Measurements from ENCODE around the gene CCDC32.
A peak's percentile ranks its signal among the peaks of the same experiment; 100 is the strongest.

The CCDC32 gene

GRCh38 chr15:40569129-40569953, 4.5 kb upstream of the CCDC32 start, which contains the start of gene RPUSD2:
Gene RPUSD2 (plus strand): TSS chr15:40569299. CDS start chr15:40569338, 39 bp downstream.
- Histone ChIP-seq H3K4me1 (ENCODE audit: control insufficient read depth, insufficient read depth, low read length, unreplicated experiment) (peaks cover 8% of the 10 kb centered on the region), H3K79me2 (ENCODE audit: control insufficient read depth, insufficient read depth, low read length, unreplicated experiment) (peaks cover 23% of the 10 kb centered on the region), H3K27ac (ENCODE audit: low read depth, low read length) (peak within 1 kb of the TSS; percentile 44; the same call in 1 of the 2 replicates), H3K4me3 (ENCODE audit: low read depth, low read length) (peak within 1 kb of the TSS; percentile 80), H2AFZ (ENCODE audit: low read length, unreplicated experiment) (peak within 1 kb of the TSS; percentile 86), H3K36me3 (ENCODE audit: insufficient read depth, low read length) (no peaks in the 10 kb centered on the region), H3K27me3 (ENCODE audit: insufficient read depth, low read length) (no peaks in the 10 kb centered on the region)

DNA sequence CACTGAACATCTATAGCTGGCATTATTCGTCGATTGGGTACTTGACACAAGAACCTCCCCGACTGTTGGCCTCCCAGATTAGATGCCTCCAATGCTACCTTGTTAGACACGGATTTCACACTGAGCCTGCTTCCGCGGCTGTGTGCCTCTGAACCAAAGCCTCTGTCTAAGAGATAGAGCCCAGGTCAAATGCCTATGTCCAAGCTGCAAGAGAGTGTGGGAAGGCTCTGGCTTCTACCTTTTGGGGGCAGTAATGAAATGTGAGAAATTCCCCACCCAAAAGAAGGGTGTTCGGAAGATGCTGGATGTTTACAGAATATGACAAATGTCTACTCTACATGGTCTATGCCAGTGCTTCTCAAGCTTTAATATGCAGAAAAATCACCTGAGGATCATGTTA, 2.3 kb upstream of the CCDC32 start:
- Histone ChIP-seq H3K27me3 (ENCODE audit: insufficient read depth, low read length) (no peaks in the 10 kb centered on the region), H3K27ac (ENCODE audit: low read depth, low read length) (no peak overlapping the region), H3K4me3 (ENCODE audit: low read depth, low read length) (no peak overlapping the region; the same call in 1 of the 2 replicates), H3K4me1 (ENCODE audit: control insufficient read depth, insufficient read depth, low read length, unreplicated experiment) (peaks cover 12% of the 10 kb centered on the region), H3K36me3 (ENCODE audit: insufficient read depth, low read length) (no peaks in the 10 kb centered on the region), H3K79me2 (ENCODE audit: control insufficient read depth, insufficient read depth, low read length, unreplicated experiment) (peaks cover 34% of the 10 kb centered on the region), H2AFZ (ENCODE audit: low read length, unreplicated experiment) (peak overlapping the region; percentile 69)

DNA sequence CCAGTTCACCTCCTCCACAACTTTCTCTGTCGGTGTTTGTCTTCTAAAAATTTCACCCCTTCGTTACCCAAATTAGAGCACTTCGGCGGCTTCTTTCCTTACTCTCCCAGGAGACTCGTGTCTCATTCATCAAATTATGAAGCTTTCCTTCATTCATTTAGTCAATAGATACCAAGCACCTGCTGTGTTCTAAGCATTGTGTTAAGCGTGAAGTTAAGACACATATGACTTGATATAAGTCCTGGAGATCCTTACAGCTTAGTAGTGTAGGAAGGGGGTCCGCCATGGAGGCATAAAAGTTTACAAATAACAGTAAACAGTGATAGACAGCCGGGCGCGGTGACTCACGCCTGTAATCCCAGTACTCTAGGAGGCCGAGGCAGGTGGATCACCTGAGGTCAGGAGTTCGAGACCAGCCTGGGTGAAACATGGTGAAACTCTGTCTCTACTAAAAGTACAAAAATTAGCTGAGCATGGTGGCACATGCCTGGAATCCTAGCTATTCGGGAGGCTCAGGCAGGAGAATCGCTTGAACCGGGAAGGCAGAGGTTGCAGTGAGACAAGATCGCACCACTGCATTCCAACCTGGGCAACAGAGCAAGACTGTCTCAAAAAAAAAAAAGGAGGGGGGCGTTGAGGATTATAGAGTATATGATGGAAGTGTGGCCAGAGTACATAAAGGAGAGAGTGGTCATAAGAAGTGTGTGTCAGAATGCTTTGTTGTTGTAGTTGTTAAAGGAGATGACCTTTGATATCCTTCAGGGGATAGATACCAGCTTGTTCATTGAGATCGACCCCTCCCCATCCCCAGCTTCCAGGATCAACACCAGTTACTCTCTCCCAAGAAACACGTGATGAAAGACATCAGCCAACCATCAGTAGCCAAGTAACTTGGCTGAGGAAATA, 744 bp upstream of the CCDC32 start:
- Histone ChIP-seq H3K4me3 (ENCODE audit: low read depth, low read length) (peak overlapping the region; percentile 89), H3K27me3 (ENCODE audit: insufficient read depth, low read length) (no peaks in the 10 kb centered on the region), H3K27ac (ENCODE audit: low read depth, low read length) (no peak overlapping the region), H2AFZ (ENCODE audit: low read length, unreplicated experiment) (peak overlapping the region; percentile 90), H3K79me2 (ENCODE audit: control insufficient read depth, insufficient read depth, low read length, unreplicated experiment) (peaks cover 26% of the 10 kb centered on the region), H3K4me1 (ENCODE audit: control insufficient read depth, insufficient read depth, low read length, unreplicated experiment) (peaks cover 10% of the 10 kb centered on the region), H3K36me3 (ENCODE audit: insufficient read depth, low read length) (no peaks in the 10 kb centered on the region)

GRCh38 chr15:40563426-40563825, 1.4 kb downstream of the CCDC32 start:
- Histone ChIP-seq H2AFZ (ENCODE audit: low read length, unreplicated experiment) (no peak overlapping the region), H3K4me1 (ENCODE audit: control insufficient read depth, insufficient read depth, low read length, unreplicated experiment) (peaks cover 4% of the 10 kb centered on the region), H3K4me3 (ENCODE audit: low read depth, low read length) (peak overlapping the region; percentile 89; the same call in 1 of the 2 replicates), H3K79me2 (ENCODE audit: control insufficient read depth, insufficient read depth, low read length, unreplicated experiment) (peaks cover 13% of the 10 kb centered on the region), H3K27me3 (ENCODE audit: insufficient read depth, low read length) (no peaks in the 10 kb centered on the region), H3K27ac (ENCODE audit: low read depth, low read length) (no peak overlapping the region), H3K36me3 (ENCODE audit: insufficient read depth, low read length) (no peaks in the 10 kb centered on the region)

DNA sequence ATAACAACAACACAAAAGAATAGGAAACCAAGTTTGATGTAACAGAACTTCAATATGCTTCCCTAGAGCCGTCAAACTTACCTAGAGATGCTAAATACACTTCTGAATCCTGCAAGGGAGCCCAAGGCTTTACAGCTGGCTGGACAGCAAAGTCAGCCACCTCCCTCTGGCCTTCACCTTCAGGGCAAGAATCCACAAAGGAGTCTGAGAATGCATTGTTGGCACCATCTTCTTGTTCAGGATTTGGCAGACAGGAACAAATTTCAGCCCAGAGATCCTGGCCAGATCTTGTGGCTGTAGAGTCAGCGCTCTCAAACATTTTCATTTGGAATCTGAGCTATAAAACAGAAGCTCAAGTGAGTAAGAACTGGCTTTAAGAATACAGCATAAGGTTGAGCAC, 2.2 kb downstream of the CCDC32 start:
- Histone ChIP-seq H2AFZ (ENCODE audit: low read length, unreplicated experiment) (no peak overlapping the region), H3K27me3 (ENCODE audit: insufficient read depth, low read length) (no peaks in the 10 kb centered on the region), H3K36me3 (ENCODE audit: insufficient read depth, low read length) (no peaks in the 10 kb centered on the region), H3K4me3 (ENCODE audit: low read depth, low read length) (no peak overlapping the region), H3K79me2 (ENCODE audit: control insufficient read depth, insufficient read depth, low read length, unreplicated experiment) (peaks cover 13% of the 10 kb centered on the region), H3K4me1 (ENCODE audit: control insufficient read depth, insufficient read depth, low read length, unreplicated experiment) (peaks cover 4% of the 10 kb centered on the region), H3K27ac (ENCODE audit: low read depth, low read length) (no peak overlapping the region)

DNA sequence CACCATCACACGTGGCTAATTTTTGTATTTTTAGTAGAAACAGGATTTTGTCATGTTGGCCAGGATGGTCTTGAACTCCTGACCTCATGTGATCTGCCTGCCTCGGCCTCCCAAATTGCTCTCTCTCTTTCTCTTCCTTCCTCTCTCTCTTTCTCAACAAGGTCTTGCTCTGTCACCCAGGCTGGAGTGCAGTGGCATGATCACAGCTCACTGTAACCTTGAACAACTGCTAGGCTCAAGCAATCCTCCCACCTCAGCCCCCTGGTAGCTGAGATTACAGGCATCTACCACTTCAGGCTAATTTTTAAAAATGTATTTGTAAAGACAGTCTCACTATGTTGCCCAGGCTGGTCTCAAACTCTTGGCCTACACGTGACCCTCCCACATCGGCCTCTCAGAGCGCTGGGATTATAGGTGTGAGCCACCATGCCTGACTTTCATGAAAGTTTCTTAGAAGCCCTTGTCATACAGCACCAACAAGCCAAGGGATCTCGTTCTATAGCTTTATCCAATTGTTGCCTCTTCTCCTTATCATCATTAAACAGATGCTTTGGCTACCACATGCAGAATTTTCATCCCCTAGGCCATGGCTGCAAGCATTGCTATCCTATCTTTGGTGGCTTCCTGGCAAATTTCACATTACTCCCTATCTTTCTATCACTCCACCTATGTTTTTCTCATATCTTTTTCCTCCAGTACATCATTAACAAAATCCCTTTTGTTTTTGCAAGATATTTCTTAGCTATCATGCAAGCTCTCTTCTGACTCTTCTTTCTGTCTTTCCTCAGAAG, 5.7 kb downstream of the CCDC32 start:
- Histone ChIP-seq H3K27ac (ENCODE audit: low read depth, low read length) (no peak overlapping the region), H3K27me3 (ENCODE audit: insufficient read depth, low read length) (no peaks in the 10 kb centered on the region), H2AFZ (ENCODE audit: low read length, unreplicated experiment) (no peak overlapping the region), H3K36me3 (ENCODE audit: insufficient read depth, low read length) (peaks cover 10% of the 10 kb centered on the region), H3K4me3 (ENCODE audit: low read depth, low read length) (no peak overlapping the region), H3K79me2 (ENCODE audit: control insufficient read depth, insufficient read depth, low read length, unreplicated experiment) (peaks cover 9% of the 10 kb centered on the region), H3K4me1 (ENCODE audit: control insufficient read depth, insufficient read depth, low read length, unreplicated experiment) (peaks cover 4% of the 10 kb centered on the region)

DNA sequence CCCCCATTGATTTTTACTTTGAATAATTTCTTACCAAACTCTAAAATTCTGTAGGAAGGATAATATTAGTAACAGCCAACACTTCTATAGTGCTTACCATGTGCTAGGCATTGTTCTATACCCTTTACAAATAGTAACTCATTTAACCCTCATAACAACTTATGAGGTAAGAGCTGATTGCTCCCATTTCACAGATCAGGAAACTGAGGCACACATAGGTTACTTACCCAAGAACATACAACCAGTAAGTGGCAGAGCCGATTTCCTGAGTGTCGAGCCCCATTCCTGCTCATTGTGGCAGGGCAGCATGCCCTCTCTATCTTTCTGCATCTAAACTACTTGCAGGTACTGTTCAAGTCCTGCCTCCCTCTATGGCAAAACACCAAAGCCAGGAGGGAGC, 9.0 kb downstream of the CCDC32 start:
- no peaks in the 10 kb centered on the region for H3K79me2 ChIP-seq (ENCODE audit: control insufficient read depth, insufficient read depth, low read length, unreplicated experiment)
- peaks cover 10% of the 10 kb centered on the region for H3K36me3 ChIP-seq (ENCODE audit: insufficient read depth, low read length)
- no peak overlapping the region for H3K27ac ChIP-seq (ENCODE audit: low read depth, low read length)
- no peaks in the 10 kb centered on the region for H3K27me3 ChIP-seq (ENCODE audit: insufficient read depth, low read length)
- no peak overlapping the region for H3K4me3 ChIP-seq (ENCODE audit: low read depth, low read length)
- H3K4me1 ChIP-seq (ENCODE audit: control insufficient read depth, insufficient read depth, low read length, unreplicated experiment), result no peaks in the 10 kb centered on the region
- H2AFZ ChIP-seq (ENCODE audit: low read length, unreplicated experiment), result no peak overlapping the region

- no peak overlapping the region for H3K27ac ChIP-seq (ENCODE audit: low read depth, low read length)
- H3K4me1 ChIP-seq (ENCODE audit: control insufficient read depth, insufficient read depth, low read length, unreplicated experiment), result no peaks in the 10 kb centered on the region
- no peak overlapping the region for H3K4me3 ChIP-seq (ENCODE audit: low read depth, low read length)
- no peaks in the 10 kb centered on the region for H3K27me3 ChIP-seq (ENCODE audit: insufficient read depth, low read length)
- H3K79me2 ChIP-seq (ENCODE audit: control insufficient read depth, insufficient read depth, low read length, unreplicated experiment), result no peaks in the 10 kb centered on the region
- H2AFZ ChIP-seq (ENCODE audit: low read length, unreplicated experiment), result no peak overlapping the region
- peaks cover 14% of the 10 kb centered on the region for H3K36me3 ChIP-seq (ENCODE audit: insufficient read depth, low read length)
Observed at GRCh38 chr15:40554161-40554525, 10.7 kb downstream of the CCDC32 start.

GRCh38 chr15:40550341-40551037, 14.4 kb downstream of the CCDC32 start:
- H3K4me1 ChIP-seq (ENCODE audit: control insufficient read depth, insufficient read depth, low read length, unreplicated experiment), result no peaks in the 10 kb centered on the region
- H3K79me2 ChIP-seq (ENCODE audit: control insufficient read depth, insufficient read depth, low read length, unreplicated experiment), result no peaks in the 10 kb centered on the region
- no peaks in the 10 kb centered on the region for H3K27me3 ChIP-seq (ENCODE audit: insufficient read depth, low read length)
- no peak overlapping the region for H3K27ac ChIP-seq (ENCODE audit: low read depth, low read length)
- no peak overlapping the region for H2AFZ ChIP-seq (ENCODE audit: low read length, unreplicated experiment)
- H3K4me3 ChIP-seq (ENCODE audit: low read depth, low read length), result no peak overlapping the region
- peaks cover 7% of the 10 kb centered on the region; the same call in 1 of the 2 replicates for H3K36me3 ChIP-seq (ENCODE audit: insufficient read depth, low read length)

- no peak overlapping the region for H3K4me3 ChIP-seq (ENCODE audit: low read depth, low read length)
- no peaks in the 10 kb centered on the region for H3K4me1 ChIP-seq (ENCODE audit: control insufficient read depth, insufficient read depth, low read length, unreplicated experiment)
- no peaks in the 10 kb centered on the region for H3K79me2 ChIP-seq (ENCODE audit: control insufficient read depth, insufficient read depth, low read length, unreplicated experiment)
- H3K27me3 ChIP-seq (ENCODE audit: insufficient read depth, low read length), result no peaks in the 10 kb centered on the region
- peaks cover 4% of the 10 kb centered on the region; the same call in 1 of the 2 replicates for H3K36me3 ChIP-seq (ENCODE audit: insufficient read depth, low read length)
- no peak overlapping the region for H3K27ac ChIP-seq (ENCODE audit: low read depth, low read length)
- H2AFZ ChIP-seq (ENCODE audit: low read length, unreplicated experiment), result no peak overlapping the region
Observed at GRCh38 chr15:40549894-40550293, 14.9 kb downstream of the CCDC32 start.

All from ACC112 (cell line).